ENCODE data around the gene GAGE13.
"Not testable (repeated sequence)": the region's sequence is repeated elsewhere in the genome, so short reads cannot be mapped to it uniquely, and the experiment has no call there.

The GAGE13 gene

GRCh38 chrX:49331282-49331681 is at the start of gene GAGE13:
Gene GAGE13 (plus strand): TSS chrX:49331582. CDS start chrX:49332738, 1,156 bp downstream.
- not testable (repeated sequence) for DNase-seq (ENCODE audit: low spot score)

- DNase-seq (ENCODE audit: low spot score), result no peak
Measured at GRCh38 chrX:49282647-49283011, 48.8 kb upstream of the GAGE13 start.

- no peak for DNase-seq (ENCODE audit: low spot score)
Measured at GRCh38 chrX:49284212-49284611, 47.2 kb upstream of the GAGE13 start.

- DNase-seq (ENCODE audit: low spot score), result no peak
Measured at GRCh38 chrX:49286136-49286535, 45.2 kb upstream of the GAGE13 start.

GRCh38 chrX:49286581-49286980 is 44.8 kb upstream of the GAGE13 start:
- DNase-seq (ENCODE audit: low spot score), result no peak

GRCh38 chrX:49287665-49288064 is 43.7 kb upstream of the GAGE13 start:
- DNase-seq (ENCODE audit: low spot score), result no peak

- DNase-seq (ENCODE audit: low spot score), result no peak
Measured at GRCh38 chrX:49290215-49290614, 41.2 kb upstream of the GAGE13 start.

- DNase-seq (ENCODE audit: low spot score), result no peak
Measured at GRCh38 chrX:49291615-49292337, 39.6 kb upstream of the GAGE13 start.

- no peak for DNase-seq (ENCODE audit: low spot score)
Measured at GRCh38 chrX:49292400-49293362, 38.7 kb upstream of the GAGE13 start.

GRCh38 chrX:49299293-49299692 is 32.1 kb upstream of the GAGE13 start:
- not testable (repeated sequence) for DNase-seq (ENCODE audit: low spot score)

- no peak for DNase-seq (ENCODE audit: low spot score)
Measured at GRCh38 chrX:49300703-49301102, 30.7 kb upstream of the GAGE13 start.

- no peak for DNase-seq (ENCODE audit: low spot score)
Measured at GRCh38 chrX:49303346-49303745, 28.0 kb upstream of the GAGE13 start, which contains the start of gene GAGE10. Gene GAGE10 (plus strand): TSS chrX:49303646. CDS start chrX:49304860, 1,214 bp downstream.

GRCh38 chrX:49307775-49308174 is 23.6 kb upstream of the GAGE13 start:
- DNase-seq (ENCODE audit: low spot score), result not testable (repeated sequence)

GRCh38 chrX:49308604-49309269 is 22.6 kb upstream of the GAGE13 start:
- no peak for DNase-seq (ENCODE audit: low spot score)

GRCh38 chrX:49309401-49309981 is 21.9 kb upstream of the GAGE13 start:
- DNase-seq (ENCODE audit: low spot score), result no peak

- DNase-seq (ENCODE audit: low spot score), result no peak
Measured at GRCh38 chrX:49310371-49310770, 21.0 kb upstream of the GAGE13 start.

- DNase-seq (ENCODE audit: low spot score), result no peak
Measured at GRCh38 chrX:49312176-49312575, 19.2 kb upstream of the GAGE13 start.

GRCh38 chrX:49316085-49316484 is 15.3 kb upstream of the GAGE13 start:
- DNase-seq (ENCODE audit: low spot score), result no peak

GRCh38 chrX:49321737-49322136 is 9.6 kb upstream of the GAGE13 start, which contains the start of gene GAGE12J:
Gene GAGE12J (plus strand): TSS chrX:49322037. CDS start chrX:49323194, 1,157 bp downstream.
- DNase-seq (ENCODE audit: low spot score), result not testable (repeated sequence)

- DNase-seq (ENCODE audit: low spot score), result not testable (repeated sequence)
Measured at GRCh38 chrX:49322266-49322665, 9.1 kb upstream of the GAGE13 start.

- DNase-seq (ENCODE audit: low spot score), result not testable (repeated sequence)
Measured at GRCh38 chrX:49323735-49324134, 7.6 kb upstream of the GAGE13 start.

GRCh38 chrX:49330421-49330820 is 961 bp upstream of the GAGE13 start:
- DNase-seq (ENCODE audit: low spot score), result not testable (repeated sequence)

Data from HuH-7.5 (cell line).